ENCODE data around the gene WDPCP.
A peak's percentile ranks its signal among the peaks of the same experiment; 100 is the strongest.
"Not testable (repeated sequence)": the region's sequence is repeated elsewhere in the genome, so short reads cannot be mapped to it uniquely, and the experiment has no call there.

WDPCP gene

DNA sequence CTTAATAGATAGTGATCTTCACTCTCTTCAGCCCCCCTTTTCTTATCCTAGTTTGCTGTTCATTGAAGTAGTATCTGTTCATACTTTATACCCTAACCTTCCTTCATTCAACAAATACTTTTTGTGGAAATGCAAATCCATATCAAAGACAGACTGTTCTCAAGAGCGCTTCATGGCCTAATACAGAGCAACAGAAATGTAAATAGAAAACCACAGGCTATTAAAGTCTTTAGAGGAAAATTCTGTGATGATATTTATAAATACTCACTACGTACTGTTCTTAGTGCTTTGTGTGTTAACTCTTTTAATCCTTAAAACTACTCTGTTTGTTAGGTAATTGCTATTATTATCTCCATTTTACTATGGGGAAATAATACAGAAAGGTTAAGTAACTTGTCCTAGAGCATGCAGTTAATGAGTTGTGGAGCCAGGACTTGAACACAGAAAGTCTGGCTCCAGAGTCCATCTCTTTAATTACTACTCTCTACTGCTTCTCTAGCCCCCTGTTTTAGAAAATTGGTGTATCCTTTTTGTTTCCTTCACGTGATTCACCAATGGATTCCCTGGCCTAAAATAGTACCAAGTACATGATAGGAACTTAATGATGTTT lies 3.4 kb upstream of the WDPCP start:
- DNase-seq (ENCODE audit: low spot score): no peak

- no peak for DNase-seq (ENCODE audit: low spot score)
Observed at GRCh38 chr2:63590626-63591408, 2.5 kb upstream of the WDPCP start.

- no peak for DNase-seq (ENCODE audit: low spot score)
Observed at GRCh38 chr2:63589148-63589958, 1.1 kb upstream of the WDPCP start.

DNA sequence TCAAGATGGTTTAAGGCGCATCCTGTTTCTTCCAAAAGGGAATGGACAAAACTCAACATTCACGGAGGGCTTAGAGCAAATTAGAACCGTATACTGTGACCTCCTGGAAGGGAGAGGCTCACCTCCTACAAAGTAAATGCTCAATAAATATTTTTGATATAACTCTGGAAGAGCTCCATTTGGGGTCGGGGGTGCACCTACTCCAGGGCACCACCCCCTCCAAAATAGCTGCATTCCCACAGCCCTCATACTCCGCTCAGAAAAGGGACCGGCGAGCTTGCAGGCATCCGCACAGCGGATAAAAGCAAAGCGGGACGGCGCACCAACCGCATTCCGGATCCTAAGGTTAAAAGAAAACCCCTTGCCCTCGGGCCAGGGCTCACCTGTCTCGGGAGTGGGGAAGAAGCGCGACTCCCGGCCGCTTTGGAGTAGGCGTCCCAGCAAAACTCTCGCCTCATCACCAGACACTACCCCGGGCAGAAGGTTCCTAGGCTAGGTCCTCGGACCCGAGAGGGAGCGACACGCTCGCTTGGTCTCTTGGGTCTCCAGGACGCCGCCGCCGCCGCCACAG lies 378 bp downstream of the WDPCP start:
- DNase-seq (ENCODE audit: low spot score): peak; percentile 7

DNA sequence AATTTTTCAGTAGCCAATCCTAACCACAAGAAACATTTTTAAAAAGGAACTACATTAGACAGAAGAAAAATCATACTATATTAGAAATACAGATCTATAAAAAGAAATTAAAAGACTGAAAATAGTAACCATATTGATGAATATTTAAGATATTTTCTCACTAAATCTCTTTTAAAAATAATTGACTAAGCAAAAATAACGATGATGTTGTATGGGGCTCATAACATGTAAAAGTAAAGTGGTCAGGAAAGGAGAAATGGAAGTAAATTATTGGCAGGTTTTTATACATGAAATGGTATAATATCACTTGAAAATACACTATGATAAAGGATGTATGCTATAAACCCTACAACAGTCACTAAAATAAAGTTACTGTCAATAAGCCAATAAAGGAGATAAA lies 5.4 kb downstream of the WDPCP start:
- no peak for DNase-seq (ENCODE audit: low spot score)

DNA sequence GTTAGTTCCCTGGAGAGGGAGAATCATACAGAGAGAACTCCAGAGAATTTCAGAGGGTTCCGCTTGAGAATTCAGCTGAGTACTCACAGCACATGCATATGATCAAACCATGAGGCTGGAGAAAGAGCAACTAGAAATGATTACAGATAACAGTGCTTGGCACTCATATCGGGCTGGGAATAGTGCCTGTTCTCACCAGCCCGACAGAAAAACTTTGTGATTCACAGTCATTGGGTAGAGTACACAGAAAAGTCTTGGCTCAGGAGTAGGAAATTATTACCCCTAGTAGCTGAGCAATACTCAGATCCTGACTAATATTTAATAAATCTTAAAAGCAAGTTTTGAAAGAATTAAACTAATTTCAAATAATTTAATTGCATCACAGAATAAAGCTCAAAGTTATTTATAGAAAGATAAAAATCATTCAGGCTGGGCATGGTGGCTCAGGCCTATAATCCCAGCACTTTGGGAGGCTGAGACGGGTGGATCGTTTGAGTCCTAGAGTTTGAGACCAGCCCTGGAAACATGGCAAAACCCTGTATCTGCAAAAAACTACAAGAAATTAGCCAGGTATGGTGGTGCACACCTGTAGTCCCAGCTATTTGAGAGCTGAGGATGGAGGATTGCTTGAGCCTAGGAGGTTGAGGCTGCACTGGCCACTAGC lies 6.8 kb downstream of the WDPCP start:
- peak; percentile 48 for DNase-seq (ENCODE audit: low spot score)

GRCh38 chr2:63580651-63581297 lies 7.5 kb downstream of the WDPCP start:
- no peak for DNase-seq (ENCODE audit: low spot score)

GRCh38 chr2:63578767-63579166 lies 9.5 kb downstream of the WDPCP start:
- DNase-seq (ENCODE audit: low spot score): no peak

DNA sequence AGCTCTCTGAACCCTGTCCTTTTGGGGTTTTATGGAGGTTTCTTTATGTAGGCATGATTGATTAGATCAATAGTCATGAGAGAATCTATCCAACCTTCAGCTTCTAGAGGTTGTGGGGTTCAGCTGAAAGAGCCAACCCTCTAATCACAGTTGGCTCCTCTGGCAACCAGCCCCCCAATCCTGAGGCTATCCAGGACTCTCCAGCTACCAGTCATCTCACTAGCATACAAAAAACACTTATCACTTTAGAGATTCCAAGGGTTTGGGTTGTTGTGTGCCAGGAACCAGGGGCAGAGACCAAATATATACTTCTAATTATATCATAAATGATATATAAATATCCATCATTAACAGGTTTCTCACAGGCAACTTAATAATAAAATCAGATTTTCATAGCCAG lies 11.7 kb downstream of the WDPCP start:
- DNase-seq (ENCODE audit: low spot score): no peak

- DNase-seq (ENCODE audit: low spot score): not testable (repeated sequence)
Observed at GRCh38 chr2:63573726-63574345, 14.4 kb downstream of the WDPCP start.

DNA sequence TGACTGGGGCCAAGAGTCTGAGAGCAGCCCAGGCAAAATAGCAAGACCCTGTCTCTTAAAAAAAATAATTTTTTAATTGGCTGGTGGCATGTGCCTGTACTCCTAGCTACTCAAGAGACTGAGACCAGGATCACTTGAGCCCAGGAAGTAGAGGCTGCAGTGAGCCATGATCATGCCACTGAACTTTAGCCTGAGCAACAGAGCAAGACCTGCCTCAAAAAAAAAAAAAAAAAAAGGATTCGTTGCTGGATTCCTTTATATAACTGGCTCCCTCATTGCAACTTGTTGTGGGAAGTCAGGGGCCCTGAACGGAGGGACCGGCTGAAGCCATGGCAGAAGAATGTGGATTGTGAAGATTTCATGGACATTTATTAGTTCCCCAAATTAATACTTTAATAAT lies 15.3 kb downstream of the WDPCP start:
- DNase-seq (ENCODE audit: low spot score): not testable (repeated sequence)

GRCh38 chr2:63572001-63572400 lies 16.3 kb downstream of the WDPCP start:
- DNase-seq (ENCODE audit: low spot score): no peak

- DNase-seq (ENCODE audit: low spot score): no peak
Observed at GRCh38 chr2:63571291-63571690, 17.0 kb downstream of the WDPCP start.

GRCh38 chr2:63569740-63570139 lies 18.5 kb downstream of the WDPCP start:
- DNase-seq (ENCODE audit: low spot score): no peak

- no peak for DNase-seq (ENCODE audit: low spot score)
Observed at GRCh38 chr2:63562751-63563150, 25.5 kb downstream of the WDPCP start.

DNA sequence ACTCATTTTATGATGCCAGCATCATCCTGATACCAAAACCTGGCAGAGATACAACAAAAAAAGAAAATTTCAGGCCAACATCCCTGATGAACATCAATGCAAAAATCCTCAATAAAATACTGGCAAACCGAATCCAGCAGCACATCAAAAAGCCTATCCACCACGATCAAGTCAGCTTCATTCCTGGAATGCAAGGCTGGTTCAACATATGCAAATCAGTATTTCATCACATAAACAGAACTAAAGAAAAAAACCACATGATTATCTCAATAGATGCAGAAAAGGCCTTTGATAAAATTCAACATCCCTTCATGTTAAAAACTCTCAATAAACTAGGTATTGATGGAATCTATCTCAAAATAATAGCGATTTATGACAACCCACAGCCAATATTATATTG lies 29.4 kb downstream of the WDPCP start:
- DNase-seq (ENCODE audit: low spot score): not testable (repeated sequence)

DNA sequence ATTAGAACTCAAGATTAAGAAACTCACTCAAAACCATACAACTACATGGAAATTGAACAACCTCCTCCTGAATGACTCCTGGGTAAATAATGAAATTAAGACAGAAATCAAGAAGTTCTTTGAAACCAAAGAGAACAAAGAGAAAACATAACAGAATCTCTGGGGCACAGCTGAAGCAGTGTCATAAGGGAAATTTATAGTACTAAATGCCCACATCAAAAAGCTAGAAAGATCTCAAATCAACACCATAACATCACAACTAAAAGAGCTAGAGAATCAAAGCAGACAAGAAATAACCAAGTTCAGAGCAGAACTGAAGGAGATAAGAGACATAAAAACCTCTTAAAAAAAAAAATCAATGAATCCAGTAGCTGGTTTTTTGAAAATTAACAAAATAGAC lies 30.5 kb downstream of the WDPCP start:
- DNase-seq (ENCODE audit: low spot score): not testable (repeated sequence)

- DNase-seq (ENCODE audit: low spot score): no peak
Observed at GRCh38 chr2:63555931-63556330, 32.3 kb downstream of the WDPCP start.

DNA sequence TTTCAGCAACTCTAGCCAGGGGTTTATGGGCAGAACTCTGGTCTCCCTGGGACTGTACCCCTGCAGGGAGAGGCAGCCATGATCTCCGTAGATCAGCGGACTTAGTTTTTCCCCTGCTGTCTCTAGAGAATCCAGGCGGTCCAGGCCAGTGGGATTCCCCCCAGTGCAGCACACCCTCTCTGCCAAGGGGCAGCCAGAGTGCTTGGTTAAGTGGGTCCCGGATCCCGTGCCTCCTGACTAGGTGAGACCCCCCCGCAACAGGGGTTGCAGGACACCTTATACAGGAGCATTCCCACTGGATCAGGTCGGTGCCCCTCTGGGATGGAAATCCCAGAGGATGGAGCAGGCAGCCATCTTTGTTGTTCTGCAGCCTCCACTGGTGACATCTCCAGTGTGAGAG lies 33.0 kb downstream of the WDPCP start:
- no peak for DNase-seq (ENCODE audit: low spot score)

DNA sequence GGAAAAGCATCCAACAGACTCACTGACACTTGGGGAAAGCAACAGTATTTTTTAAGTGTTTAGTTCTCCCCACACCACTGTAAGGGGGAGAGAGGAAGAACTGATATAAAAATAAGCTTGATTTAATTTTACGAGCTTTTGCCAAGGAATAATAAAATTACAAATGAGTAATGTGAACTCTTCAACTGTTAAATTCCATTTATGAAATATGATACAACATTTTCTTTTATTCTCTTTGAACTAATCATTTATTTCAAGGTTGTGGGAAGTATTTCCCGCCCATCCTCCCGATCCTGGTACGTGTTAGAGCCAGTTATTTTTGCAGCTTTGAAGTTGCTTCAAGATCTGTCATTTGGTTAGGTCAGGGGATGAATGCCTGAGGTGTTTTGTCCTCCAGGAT lies 35.2 kb downstream of the WDPCP start:
- DNase-seq (ENCODE audit: low spot score): peak; percentile 9

DNA sequence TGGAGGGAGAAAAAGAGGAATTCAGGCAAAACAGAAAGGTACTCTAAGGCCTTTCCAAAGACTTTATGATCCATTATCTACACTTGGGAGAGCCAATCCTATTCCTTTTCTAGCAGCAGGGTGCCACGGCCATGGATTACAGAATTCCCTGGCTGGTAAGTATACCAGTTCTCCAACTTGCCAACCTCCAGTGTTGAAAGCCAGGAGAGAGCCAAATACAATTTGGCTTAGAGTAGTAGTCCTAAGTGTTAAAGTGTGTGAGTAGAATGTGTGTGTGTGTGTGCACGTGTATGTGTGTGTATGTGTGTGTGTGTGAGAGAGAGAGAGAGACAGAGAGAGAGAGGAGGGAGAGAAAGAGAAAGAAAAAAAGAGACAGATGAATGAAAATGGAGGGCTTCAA lies 43.3 kb downstream of the WDPCP start:
- no peak for DNase-seq (ENCODE audit: low spot score)
